Measurements from ENCODE around the gene CRISPLD2. TPM values are rescaled to one million over a fixed set of nuclear protein-coding genes. Genes with fewer than 3 reads are reported as not detected.

The CRISPLD2 gene
- total RNA-seq, 2 donors from 2014 or later, result 27.5 to 129 TPM

DNA sequence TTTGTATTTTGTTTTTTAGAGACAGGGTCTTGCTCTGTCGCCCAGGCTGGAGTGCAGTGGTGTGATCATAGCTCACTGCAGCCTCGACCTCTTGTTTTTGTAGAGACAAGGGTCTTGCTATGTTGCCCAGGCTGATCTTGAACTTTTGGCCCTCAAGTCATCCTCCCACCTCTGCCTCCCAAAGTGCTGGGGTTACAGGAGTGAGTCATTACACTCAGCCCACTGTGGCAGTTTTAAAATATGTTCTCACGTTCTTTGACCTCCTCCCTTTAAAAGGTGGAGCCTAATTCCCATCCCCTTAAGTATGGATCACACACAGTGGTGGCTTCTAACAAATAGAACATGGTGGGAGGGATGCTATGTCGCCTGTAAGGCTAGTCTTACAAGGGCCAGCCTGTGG is 123.8 kb downstream of the CRISPLD2 start:
- H3K4me3 ChIP-seq, result no peak overlapping the region
- no peak overlapping the region for H3K27ac ChIP-seq
- H3K4me1 ChIP-seq, result no peaks in the 10 kb centered on the region
- TF ChIP-seq, protein P1, sequence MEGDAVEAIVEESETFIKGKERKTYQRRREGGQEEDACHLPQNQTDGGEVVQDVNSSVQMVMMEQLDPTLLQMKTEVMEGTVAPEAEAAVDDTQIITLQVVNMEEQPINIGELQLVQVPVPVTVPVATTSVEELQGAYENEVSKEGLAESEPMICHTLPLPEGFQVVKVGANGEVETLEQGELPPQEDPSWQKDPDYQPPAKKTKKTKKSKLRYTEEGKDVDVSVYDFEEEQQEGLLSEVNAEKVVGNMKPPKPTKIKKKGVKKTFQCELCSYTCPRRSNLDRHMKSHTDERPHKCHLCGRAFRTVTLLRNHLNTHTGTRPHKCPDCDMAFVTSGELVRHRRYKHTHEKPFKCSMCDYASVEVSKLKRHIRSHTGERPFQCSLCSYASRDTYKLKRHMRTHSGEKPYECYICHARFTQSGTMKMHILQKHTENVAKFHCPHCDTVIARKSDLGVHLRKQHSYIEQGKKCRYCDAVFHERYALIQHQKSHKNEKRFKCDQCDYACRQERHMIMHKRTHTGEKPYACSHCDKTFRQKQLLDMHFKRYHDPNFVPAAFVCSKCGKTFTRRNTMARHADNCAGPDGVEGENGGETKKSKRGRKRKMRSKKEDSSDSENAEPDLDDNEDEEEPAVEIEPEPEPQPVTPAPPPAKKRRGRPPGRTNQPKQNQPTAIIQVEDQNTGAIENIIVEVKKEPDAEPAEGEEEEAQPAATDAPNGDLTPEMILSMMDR (IDR thresholded peaks at IDR 0.05), result no peak
- DNase-seq, result no peak
- ATAC-seq, result no peak
- H3K27me3 ChIP-seq, result no peaks in the 10 kb centered on the region
- H3K9me3 ChIP-seq, result no peaks in the 10 kb centered on the region
- WGBS, 2 donors, result 75 to 79% methylated on average over 4 of the region's 4 CpGs
- H3K36me3 ChIP-seq (replicated peaks in 1 of 2; ENCODE audit: insufficient read depth in 1 of 2, low read depth in 2 of 2), result no peaks in the 10 kb centered on the region
- intact Hi-C loops (cut with DNase I), result no loop called here

DNA sequence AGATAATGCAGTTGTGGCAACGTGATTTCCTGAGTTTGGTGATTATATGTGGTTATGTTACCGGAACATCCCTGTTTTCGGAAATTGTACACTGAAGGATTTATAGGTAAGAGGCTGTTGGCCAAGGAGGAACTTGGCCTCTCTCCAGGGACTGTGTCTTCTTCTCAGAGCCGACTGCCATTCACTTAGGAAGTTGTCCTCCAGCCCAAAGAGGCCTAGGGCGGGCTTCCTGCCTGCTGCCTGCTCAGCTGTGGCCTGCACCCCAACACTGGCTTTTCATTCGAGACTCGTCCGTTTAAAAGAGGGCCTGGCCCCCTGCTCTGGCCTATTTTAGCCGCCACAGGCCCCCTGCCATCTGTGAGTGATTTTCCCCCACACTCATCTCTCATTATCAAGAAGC is 127.2 kb downstream of the CRISPLD2 start:
- Histone ChIP-seq H3K27me3 (no peaks in the 10 kb centered on the region), H3K4me1 (peaks cover 3% of the 10 kb centered on the region), H3K4me3 (no peak overlapping the region), H3K27ac (no peak overlapping the region), H3K36me3 (replicated peaks in 1 of 2; ENCODE audit: insufficient read depth in 1 of 2, low read depth in 2 of 2) (no peaks in the 10 kb centered on the region), H3K9me3 (no peaks in the 10 kb centered on the region)
- TF ChIP-seq, protein P1 (IDR thresholded peaks at IDR 0.05), result no peak
- no peak for TF ChIP-seq POLR2A (IDR thresholded peaks at IDR 0.05)
- 59 to 76% methylated on average over 9 of the region's 9 CpGs for WGBS, 2 donors
- ATAC-seq (no peak), DNase-seq (peak in 1 of 4 donors; percentile 33)
- intact Hi-C loops (cut with DNase I), result loop anchor here (5.0 kb wide), 1 partner anchor 195 kb away; no protein-coding TSS in a partner anchor

DNA sequence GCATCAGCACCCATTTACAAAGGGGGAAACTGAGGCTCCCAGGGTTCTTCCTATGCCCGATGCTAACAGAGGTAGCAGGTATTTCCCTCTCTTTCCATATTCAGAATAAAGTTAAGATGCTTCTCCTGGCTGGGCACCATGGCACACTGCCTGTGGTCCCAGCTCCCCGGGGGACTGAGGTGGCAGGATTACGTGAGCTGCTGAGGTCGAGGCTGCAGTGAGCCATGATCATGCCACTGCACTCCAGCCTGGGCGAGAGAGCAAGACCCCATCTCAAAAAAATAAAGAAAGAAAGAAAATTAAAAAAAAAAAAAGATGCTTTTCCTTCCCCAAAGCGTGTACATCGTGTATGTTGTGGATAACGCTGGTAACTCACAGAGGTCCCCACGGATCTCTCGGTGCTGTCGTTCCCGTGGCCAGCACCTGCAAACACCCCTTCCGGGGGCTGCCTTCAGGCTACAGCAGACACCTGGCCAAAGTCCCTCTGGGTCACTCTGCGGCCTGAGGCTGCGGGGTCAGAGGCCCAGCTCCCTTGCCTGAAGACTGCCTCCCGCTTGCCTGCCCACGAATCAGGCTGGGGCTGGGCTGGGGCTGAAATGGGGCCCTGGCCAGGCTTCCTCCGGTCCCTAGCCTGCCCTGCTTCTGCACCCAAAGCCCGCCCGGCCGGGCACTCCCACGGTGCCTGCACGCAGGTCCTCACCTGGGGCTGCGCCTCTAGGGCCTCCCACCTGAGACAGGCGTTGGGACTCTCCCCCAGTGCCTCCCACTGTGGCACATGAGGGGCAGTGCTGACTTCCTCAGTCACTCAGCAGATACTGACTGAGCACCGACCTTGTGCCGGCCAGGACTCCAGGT is 128.4 kb downstream of the CRISPLD2 start:
- intact Hi-C loops (cut with DNase I), result loop anchor here (5.0 kb wide), 1 partner anchor 196 kb away; no protein-coding TSS in a partner anchor
- Histone ChIP-seq H3K9me3 (no peaks in the 10 kb centered on the region), H3K27ac (no peak overlapping the region), H3K4me1 (peaks cover 15% of the 10 kb centered on the region), H3K27me3 (no peaks in the 10 kb centered on the region), H3K4me3 (no peak overlapping the region), H3K36me3 (replicated peaks in 1 of 2; ENCODE audit: insufficient read depth in 1 of 2, low read depth in 2 of 2) (no peaks in the 10 kb centered on the region)
- 64 to 81% methylated on average over 20 to 21 of the region's 27 CpGs for WGBS, 2 donors
- DNase-seq (no peak), ATAC-seq (no peak)
- TF ChIP-seq, protein P1 (IDR thresholded peaks at IDR 0.05), result no peak

- H3K4me3 ChIP-seq, result no peak overlapping the region
- TF ChIP-seq, protein P1 (IDR thresholded peaks at IDR 0.05), result no peak
- no peak for TF ChIP-seq POLR2A (IDR thresholded peaks at IDR 0.05)
- DNase-seq, result no peak
- intact Hi-C loops (cut with DNase I), result loop anchor here (5.0 kb wide), 1 partner anchor 197 kb away; no protein-coding TSS in a partner anchor
- H3K36me3 ChIP-seq (replicated peaks in 1 of 2; ENCODE audit: insufficient read depth in 1 of 2, low read depth in 2 of 2), result no peaks in the 10 kb centered on the region
- no peak overlapping the region for H3K27ac ChIP-seq
- ATAC-seq, result no peak
- peaks cover 19% of the 10 kb centered on the region for H3K4me1 ChIP-seq
- H3K27me3 ChIP-seq, result no peaks in the 10 kb centered on the region
- H3K9me3 ChIP-seq, result no peaks in the 10 kb centered on the region
- 56 to 74% methylated on average over 10 of the region's 10 CpGs for WGBS, 2 donors
Observed at GRCh38 chr16:84948851-84949610, 129.2 kb downstream of the CRISPLD2 start.

Data from body of pancreas (tissue), 4 donors.